HepG2 (cell line): ENCODE results near the gene PARVA.

Experiments
- CSRNP1 ChIP-seq: sonication (generic); formaldehyde crosslinking; IDR thresholded peaks from 2 replicates; pipeline ENCODE4 v1.8.1; 2023; ENCODE audit warnings: mild to moderate bottlenecking, missing genetic modification reagents
- FOSL2 ChIP-seq: sonication (generic); formaldehyde crosslinking; IDR thresholded peaks from 2 replicates; pipeline ENCODE4 v1.4.0; 2020; ENCODE audit warnings: missing genetic modification reagents
- RFX3 ChIP-seq: IDR thresholded peaks from 2 replicates; pipeline ENCODE4 v1.6.1; 2016; ENCODE audit warnings: missing biosample characterization, missing genetic modification reagents
- RFX5 ChIP-seq: IDR thresholded peaks from 2 replicates; pipeline ENCODE4 v1.6.1; 2011; ENCODE audit warnings: low read depth, low read length, improper control_type of control experiment
- ZNF552 ChIP-seq: sonication (generic); formaldehyde crosslinking; IDR thresholded peaks from 2 replicates; pipeline ENCODE4 v1.9.0; 2022; ENCODE audit warnings: missing genetic modification reagents, mild to moderate bottlenecking, borderline replicate concordance

DNA sequence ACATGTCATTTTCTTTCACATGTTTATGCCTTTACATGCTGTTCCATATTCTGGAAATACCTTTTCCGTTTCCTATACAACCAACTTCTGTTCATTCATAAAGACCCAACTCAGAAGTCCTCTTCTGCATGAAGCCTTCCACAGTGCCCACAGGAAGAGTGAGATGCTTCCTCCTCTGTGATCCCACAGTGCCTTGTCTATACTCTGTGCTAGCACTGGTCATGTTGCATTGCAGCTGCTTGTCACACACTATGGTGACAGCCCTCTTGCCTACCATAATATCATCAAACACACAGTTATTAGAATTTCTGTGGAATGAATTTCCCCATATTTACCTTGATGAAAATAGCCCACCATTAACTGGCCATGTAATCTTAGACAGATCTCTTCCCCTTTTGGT is 8.9 kb downstream of the PARVA start:
- TF ChIP-seq RFX5 = no peak
- TF ChIP-seq CSRNP1 = no peak
- no peak for TF ChIP-seq FOSL2 (CRISPR knock-in tag)
- no peak for TF ChIP-seq ZNF552 (CRISPR knock-in tag)
- no peak for TF ChIP-seq RFX3 (CRISPR knock-in tag)
